IMR-90 (cell line): ENCODE measurements around the gene CFAP43. TPM values are rescaled to one million over a fixed set of nuclear protein-coding genes. Genes with fewer than 3 reads are reported as not detected.

Source experiments
- ATAC-seq: fragments of 200-7000 bp; cut with Tn5 transposase; 2 replicates; pipeline ENCODE4 v1.9.1; 2020; ENCODE audit warnings: low read depth, mild to moderate bottlenecking, moderate library complexity
- BruUV-seq: library from RNA; stranded (reverse); fragments of 400-500 nt; replicated peaks from 2 replicates; lab custom pipeline; 2021; lab: Mats Ljungman, UMichigan
- CTCF ChIA-PET: fragments of 300-600 bp; formaldehyde crosslinking; extraction: SDS; loops from one replicate; lab custom pipeline; 2021; ENCODE audit warnings: antibody characterized with exemption; lab: Yijun Ruan, JAX
- POLR2A ChIA-PET: fragments of 300-600 bp; sonication (Branson Sonifier 250); formaldehyde crosslinking; loops from one replicate; lab custom pipeline; 2022; ENCODE audit warnings: antibody characterized with exemption; ENCODE audit not compliant: unreplicated experiment; lab: Charles Lee
- DNase-seq: peaks from one replicate; pipeline ENCODE4 v3.0.0; 2013
- H2AFZ ChIP-seq: replicated peaks from 2 replicates; pipeline ENCODE3; 2013; ENCODE audit warnings: low read length, mild to moderate bottlenecking; ENCODE audit not compliant: poor library complexity
- H2AK5ac ChIP-seq: 2 replicates; pipeline ENCODE4 v1.6.1; 2013; ENCODE audit warnings: low read depth, low read length, inconsistent platforms
- H2AK9ac ChIP-seq: replicated peaks from 2 replicates; pipeline ENCODE3; 2013; ENCODE audit warnings: mild to moderate bottlenecking, low read depth, low read length, moderate library complexity; ENCODE audit not compliant: poor library complexity
- H2BK120ac ChIP-seq: 2 replicates; pipeline ENCODE4 v1.6.1; 2013; ENCODE audit warnings: low read depth, low read length, inconsistent platforms
- H2BK15ac ChIP-seq: 3 replicates; pipeline ENCODE4 v1.6.1; 2013; ENCODE audit warnings: low read depth, low read length, inconsistent platforms
- H2BK20ac ChIP-seq: 2 replicates; pipeline ENCODE4 v1.6.1; 2013; ENCODE audit warnings: low read depth, mild to moderate bottlenecking, inconsistent platforms, low read length, moderate library complexity
- H2BK5ac ChIP-seq: 2 replicates; pipeline ENCODE4 v1.6.1; 2013; ENCODE audit warnings: mild to moderate bottlenecking, low read depth, low read length, inconsistent platforms; ENCODE audit not compliant: poor library complexity, severe bottlenecking
- H3K14ac ChIP-seq: replicated peaks from 2 replicates; pipeline ENCODE4 v1.6.1; 2013; ENCODE audit warnings: low read depth, low read length, inconsistent platforms
- H3K18ac ChIP-seq: 2 replicates; pipeline ENCODE4 v1.6.1; 2013; ENCODE audit warnings: low read depth, low read length, control low read depth
- H3K23ac ChIP-seq: 2 replicates; pipeline ENCODE4 v1.6.1; 2013; ENCODE audit warnings: low read depth, low read length, inconsistent platforms
- H3K27ac ChIP-seq: 2 replicates; pipeline ENCODE4 v1.5.1; 2013; ENCODE audit warnings: mild to moderate bottlenecking, control low read depth, low read length; ENCODE audit not compliant: insufficient read depth
- H3K27me3 ChIP-seq: 2 replicates; pipeline ENCODE4 v1.6.1; 2013; ENCODE audit warnings: low read length; ENCODE audit not compliant: control insufficient read depth, insufficient read depth
- H3K36me3 ChIP-seq: 2 replicates; pipeline ENCODE4 v1.6.1; 2013; ENCODE audit warnings: low read length, mixed read lengths; ENCODE audit not compliant: control insufficient read depth, insufficient read depth
- H3K4ac ChIP-seq: 2 replicates; pipeline ENCODE4 v1.6.1; 2013; ENCODE audit warnings: low read depth, low read length, inconsistent platforms
- H3K4me1 ChIP-seq: 2 replicates; pipeline ENCODE4 v1.6.1; 2013; ENCODE audit warnings: low read length, mixed read lengths; ENCODE audit not compliant: control insufficient read depth, insufficient read depth
- H3K4me2 ChIP-seq: 2 replicates; pipeline ENCODE4 v1.6.1; 2013; ENCODE audit warnings: low read depth, mild to moderate bottlenecking, control low read depth, low read length, moderate library complexity
- H3K4me3 ChIP-seq: 2 replicates; pipeline ENCODE4 v1.5.1; 2013; ENCODE audit warnings: low read depth, mild to moderate bottlenecking, control low read depth, low read length, moderate library complexity; ENCODE audit not compliant: insufficient read depth
- H3K56ac ChIP-seq: 2 replicates; pipeline ENCODE4 v1.6.1; 2013; ENCODE audit warnings: low read length, inconsistent platforms; ENCODE audit not compliant: insufficient read depth; ENCODE audit errors: extremely low read depth
- H3K79me1 ChIP-seq, 2 experiments: 2 replicates each; pipeline ENCODE4 v1.6.1; 2013; ENCODE audit warnings: low read length in 2 of 2, inconsistent platforms in 1 of 2, low read depth in 1 of 2
- H3K9ac ChIP-seq: 2 replicates; pipeline ENCODE4 v1.6.1; 2013; ENCODE audit warnings: low read depth, low read length, control low read depth
- H3K9me1 ChIP-seq: 2 replicates; pipeline ENCODE4 v1.6.1; 2013; ENCODE audit warnings: low read length, inconsistent platforms; ENCODE audit not compliant: insufficient read depth
- H3K9me3 ChIP-seq: 2 replicates; pipeline ENCODE4 v1.6.1; 2013; ENCODE audit warnings: low read length; ENCODE audit not compliant: control insufficient read depth, insufficient read depth
- H4K20me1 ChIP-seq: 2 replicates; pipeline ENCODE4 v1.6.1; 2013; ENCODE audit warnings: low read length, inconsistent platforms; ENCODE audit not compliant: insufficient read depth
- H4K5ac ChIP-seq: 2 replicates; pipeline ENCODE4 v1.6.1; 2013; ENCODE audit warnings: mild to moderate bottlenecking, low read depth, low read length, control low read depth
- H4K8ac ChIP-seq, 2 experiments: 2 replicates each; pipeline ENCODE4 v1.6.1; 2013; ENCODE audit warnings: low read depth in 2 of 2, low read length in 2 of 2, control low read depth in 1 of 2, inconsistent platforms in 1 of 2
- H4K91ac ChIP-seq: 2 replicates; pipeline ENCODE4 v1.6.1; 2013; ENCODE audit warnings: low read depth, low read length, inconsistent platforms; ENCODE audit not compliant: insufficient read depth
- FOS ChIP-seq: fragments of 150-350 bp; IDR thresholded peaks from 2 replicates; pipeline ENCODE4 v1.6.1; 2016; ENCODE audit warnings: low read depth, low read length
- MAZ ChIP-seq: IDR thresholded peaks from 2 replicates; pipeline ENCODE4 v1.6.1; 2012; ENCODE audit warnings: low read depth, mild to moderate bottlenecking, low read length, improper control_type of control experiment, moderate library complexity, borderline replicate concordance
- MXI1 ChIP-seq: IDR thresholded peaks from 2 replicates; pipeline ENCODE4 v1.6.1; 2012; ENCODE audit warnings: low read depth, mild to moderate bottlenecking, low read length, moderate library complexity, borderline replicate concordance
- NFE2L2 ChIP-seq: fragments of 150-350 bp; IDR thresholded peaks from 2 replicates; pipeline ENCODE4 v1.6.1; 2016; ENCODE audit warnings: low read depth, mild to moderate bottlenecking, low read length
- RFX5 ChIP-seq: IDR thresholded peaks from 2 replicates; pipeline ENCODE4 v1.8.0; 2012; ENCODE audit warnings: low read depth, mild to moderate bottlenecking, low read length, moderate library complexity
- WGBS, 2 experiments: methylation state at CpG; one replicate each; pipeline versions ENCODE4 v1.1.5 to v1.1.7; 2013; ENCODE audit warnings: missing lambda C conversion rate in 2 of 2; ENCODE audit not compliant: insufficient read length in 1 of 2; ENCODE audit errors: extremely low coverage in 2 of 2; 5-methylcytosine and 5-hydroxymethylcytosine counted together
- dilution Hi-C: fragments of 300-500 bp; cut with HindIII; formaldehyde crosslinking; loops from one replicate; pipeline ENCODE4 v1.14.3; 2018; ENCODE audit warnings: low sequenced_read_pairs; ENCODE audit not compliant: unreplicated experiment
- in situ Hi-C: fragments of 300-500 bp; cut with MboI; formaldehyde crosslinking; loops from 3 replicates; pipeline ENCODE4 v1.14.3; 2019; ENCODE audit warnings: low sequenced_read_pairs, inconsistent platforms, mixed read lengths
- intact Hi-C: fragments of 100-400 bp; cut with micrococcal nuclease; formaldehyde crosslinking; loops from 2 replicates; pipeline ENCODE4 v1.10.0; 2022
- polyA plus RNA-seq, 3 experiments: library from polyadenylated mRNA; depleted of rRNA; stranded (reverse); fragments of >200 nt; gene quantifications; 2 replicates each; pipeline ENCODE4 v1.2.3, GENCODE V29; 2012; ENCODE audit warnings: low replicate concordance in 1 of 3
- total RNA-seq: library from RNA; depleted of rRNA; stranded (reverse); fragments of >200 nt; gene quantifications from 2 replicates; pipeline ENCODE4 v1.2.3, GENCODE V29; 2012
- TF ChIP-seq, protein P1 (sequence below): fragments of 150-350 bp; IDR thresholded peaks from 2 replicates; pipeline ENCODE4 v1.6.1; 2017; ENCODE audit warnings: mild to moderate bottlenecking, antibody characterized with exemption, low read length, low read depth

The CFAP43 gene
- total and polyA plus RNA-seq, 2 of the 4 experiments (the other 2 are of a cell fraction): under 0.01 to 0.05 TPM

DNA sequence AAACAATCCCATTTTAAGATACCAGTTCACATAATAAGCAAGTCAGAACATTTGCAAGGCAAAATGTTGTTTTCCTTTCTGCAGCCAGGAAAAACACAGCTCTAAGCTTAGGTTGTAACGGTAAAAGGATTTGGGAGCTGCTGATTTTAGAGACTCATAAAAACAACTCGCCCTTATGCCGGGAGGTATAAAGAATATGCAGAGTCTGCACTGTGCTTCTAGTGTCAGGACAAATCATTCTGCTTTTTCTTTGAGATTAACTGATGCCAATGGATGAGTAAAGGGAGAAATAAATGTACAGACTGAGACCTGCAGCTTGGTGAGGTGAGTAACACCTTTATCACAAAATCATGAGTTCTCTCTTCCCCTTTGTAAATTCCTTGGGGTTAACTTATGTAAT lies 112.2 kb downstream of the CFAP43 start:
- Histone ChIP-seq H4K20me1 (no peaks in the 10 kb centered on the region), H2AFZ (peak overlapping the region; percentile 74), H3K9ac (no peak overlapping the region), H2BK20ac (peak overlapping the region; percentile 66), H3K23ac (peak overlapping the region; percentile 19; the same call in 1 of the 2 replicates), H3K4me3 (no peak overlapping the region), H3K9me1 (no peaks in the 10 kb centered on the region; the same call in 1 of the 2 replicates), H2AK5ac (0 out of 2 replicates have a peak overlapping the region, but pooled peaks have one; percentile 38), H3K18ac (peak overlapping the region; percentile 2; the same call in 1 of the 2 replicates), H3K36me3 (no peaks in the 10 kb centered on the region), H3K4me2 (no peak overlapping the region), H3K9me3 (no peaks in the 10 kb centered on the region), H2BK120ac (peak overlapping the region; percentile 74), H4K91ac (peak overlapping the region; percentile 14; the same call in 1 of the 2 replicates), H2AK9ac (no peak overlapping the region), H4K8ac (peak overlapping the region; percentile 79 to 80; a peak in 3 of 4 replicates), H3K4ac (peak overlapping the region; percentile 31; the same call in 1 of the 2 replicates), H3K56ac (no peak overlapping the region), H2BK5ac (peak overlapping the region; percentile 89), H3K14ac (0 out of 2 replicates have a peak overlapping the region, but pooled peaks have one; percentile 51), H2BK15ac (peak overlapping the region; percentile 87; the same call in 2 of the 3 replicates), H4K5ac (peak overlapping the region; percentile 40; the same call in 1 of the 2 replicates), H3K79me1 (peaks cover 0 to 7% of the 10 kb centered on the region in 2 experiments; a peak in 2 of 4 replicates), H3K27me3 (no peaks in the 10 kb centered on the region), H3K4me1 (no peaks in the 10 kb centered on the region; the same call in 1 of the 2 replicates), H3K27ac (no peak overlapping the region)
- 87% methylated on average over 3 of the region's 3 CpGs; no CpG with 5 or more reads in 1 of the 2 experiments for WGBS, 2 experiments
- intact Hi-C loops (loop anchor here (2.0 to 5.0 kb wide), 3 partner anchors 87 to 232 kb away; partner anchors contain the start of genes CFAP58 and SLK), dilution Hi-C loops (no loop called here), in situ Hi-C loops (loop anchor here (5.0 kb wide), 1 partner anchor 233 kb away; no protein-coding TSS in a partner anchor)
- CTCF ChIA-PET: interaction anchor here (0.6 to 0.7 kb wide), 2 partner anchors 12 to 230 kb away, joined by 3 to 4 read pairs; no protein-coding TSS in a partner anchor
- BruUV-seq: no TSS peak
- POLR2A ChIA-PET: no interaction called here
- TF ChIP-seq MXI1 (no peak), RFX5 (no peak), NFE2L2 (no peak), MAZ (no peak), FOS (no peak)
- TF ChIP-seq, protein P1, sequence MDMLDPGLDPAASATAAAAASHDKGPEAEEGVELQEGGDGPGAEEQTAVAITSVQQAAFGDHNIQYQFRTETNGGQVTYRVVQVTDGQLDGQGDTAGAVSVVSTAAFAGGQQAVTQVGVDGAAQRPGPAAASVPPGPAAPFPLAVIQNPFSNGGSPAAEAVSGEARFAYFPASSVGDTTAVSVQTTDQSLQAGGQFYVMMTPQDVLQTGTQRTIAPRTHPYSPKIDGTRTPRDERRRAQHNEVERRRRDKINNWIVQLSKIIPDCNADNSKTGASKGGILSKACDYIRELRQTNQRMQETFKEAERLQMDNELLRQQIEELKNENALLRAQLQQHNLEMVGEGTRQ: no peak
- DNase-seq: no peak
- no peak for ATAC-seq
